BE2C (cell line): Measurements from ENCODE around the gene COASY.
"Not testable (repeated sequence)": the region's sequence is repeated elsewhere in the genome, so short reads cannot be mapped to it uniquely, and the experiment has no call there.

Experiments
- DNase-seq: peaks from one replicate; pipeline ENCODE4 v3.0.0-alpha.2; 2020
- H3K27me3 ChIP-seq: fragments of 250-450 bp; sonication (Bioruptor Pico); 2 replicates; pipeline ENCODE4 v1.5.1; 2020; ENCODE audit warnings: mild to moderate bottlenecking
- H3K36me3 ChIP-seq: fragments of 250-450 bp; sonication (Bioruptor Pico); 2 replicates; pipeline ENCODE4 v1.5.1; 2020; ENCODE audit warnings: mild to moderate bottlenecking
- H3K4me1 ChIP-seq: fragments of 250-450 bp; sonication (Bioruptor Pico); 2 replicates; pipeline ENCODE4 v1.5.1; 2020
- H3K4me3 ChIP-seq: 2 replicates; pipeline ENCODE4 v1.5.1; 2011; ENCODE audit warnings: low read depth, low read length
- H3K9me3 ChIP-seq: fragments of 250-450 bp; sonication (Bioruptor Pico); 2 replicates; pipeline ENCODE4 v1.5.1; 2020
- CTCF ChIP-seq: IDR thresholded peaks from 2 replicates; pipeline ENCODE4 v1.5.1; 2012; ENCODE audit warnings: mild to moderate bottlenecking, low read depth, low read length

Gene COASY

GRCh38 chr17:42536048-42536371 lies 25.9 kb upstream of the COASY start, which contains the start of gene NAGLU:
Gene NAGLU, plus strand, starts transcription at chr17:42536241. Its CDS starts 32 bp downstream, at chr17:42536273.
- TF ChIP-seq CTCF = no peak
- no peaks in the 10 kb centered on the region for H3K27me3 ChIP-seq
- peaks cover 14% of the 10 kb centered on the region for H3K36me3 ChIP-seq
- peak within 1 kb of the TSS; percentile 78 for H3K4me3 ChIP-seq
- peak; percentile 98 for DNase-seq
- H3K9me3 ChIP-seq = no peaks in the 10 kb centered on the region
- peaks cover 8% of the 10 kb centered on the region for H3K4me1 ChIP-seq

- H3K4me3 ChIP-seq = peak overlapping the region; percentile 78
- H3K36me3 ChIP-seq = peaks cover 14% of the 10 kb centered on the region
- peak; percentile 89 for DNase-seq
- no peaks in the 10 kb centered on the region for H3K9me3 ChIP-seq
- H3K27me3 ChIP-seq = no peaks in the 10 kb centered on the region
- peaks cover 8% of the 10 kb centered on the region for H3K4me1 ChIP-seq
- TF ChIP-seq CTCF = no peak
Observed at GRCh38 chr17:42536372-42537155, 25.4 kb upstream of the COASY start.

GRCh38 chr17:42537156-42537805 lies 24.7 kb upstream of the COASY start:
- Histone ChIP-seq H3K9me3 (no peaks in the 10 kb centered on the region), H3K36me3 (peaks cover 14% of the 10 kb centered on the region), H3K4me1 (peaks cover 8% of the 10 kb centered on the region), H3K4me3 (peak overlapping the region; percentile 78), H3K27me3 (no peaks in the 10 kb centered on the region)
- DNase-seq = no peak
- TF ChIP-seq CTCF = no peak

- Histone ChIP-seq H3K4me3 (no peak overlapping the region), H3K9me3 (no peaks in the 10 kb centered on the region), H3K27me3 (no peaks in the 10 kb centered on the region), H3K36me3 (peaks cover 14% of the 10 kb centered on the region), H3K4me1 (peaks cover 8% of the 10 kb centered on the region)
- DNase-seq = no peak
- no peak for TF ChIP-seq CTCF
Observed at GRCh38 chr17:42537826-42538451, 24.0 kb upstream of the COASY start.

GRCh38 chr17:42538482-42538881 lies 23.5 kb upstream of the COASY start:
- H3K4me1 ChIP-seq = peaks cover 8% of the 10 kb centered on the region
- peaks cover 14% of the 10 kb centered on the region for H3K36me3 ChIP-seq
- no peaks in the 10 kb centered on the region for H3K27me3 ChIP-seq
- no peak overlapping the region for H3K4me3 ChIP-seq
- H3K9me3 ChIP-seq = no peaks in the 10 kb centered on the region
- no peak for TF ChIP-seq CTCF
- DNase-seq = no peak

GRCh38 chr17:42540558-42540957 lies 21.4 kb upstream of the COASY start:
- not testable (repeated sequence) for H3K4me1 ChIP-seq, H3K27me3 ChIP-seq, DNase-seq, H3K9me3 ChIP-seq, H3K4me3 ChIP-seq
- peaks cover 19% of the 10 kb centered on the region for H3K36me3 ChIP-seq
